ENCODE data around the gene WASL. TPM values are rescaled to one million over a fixed set of nuclear protein-coding genes. Genes with fewer than 3 reads are reported as not detected.

Gene WASL
- polyA plus RNA-seq, 3 donors from 2014 or later = 1.1 to 2.4 (median 1.7) TPM

GRCh38 chr7:123754271-123754871, 5.6 kb upstream of the WASL start:
- no peak overlapping the region for H3K4me3 Mint-ChIP-seq
- H3K27ac Mint-ChIP-seq = no peak overlapping the region
- H3K4me1 Mint-ChIP-seq = peaks cover 4 to 11% of the 10 kb centered on the region in 2 donors
- DNase-seq = no peak
- no peaks in the 10 kb centered on the region for H3K36me3 Mint-ChIP-seq
- H3K27me3 Mint-ChIP-seq (ENCODE audit: low read depth in 3 of 3) = peaks cover 0 to 3% (median 2%) of the 10 kb centered on the region in 3 donors
- H3K9me3 Mint-ChIP-seq = no peaks in the 10 kb centered on the region

GRCh38 chr7:123752534-123752933, 3.7 kb upstream of the WASL start:
- Mint-ChIP-seq H3K27ac (no peak overlapping the region), H3K36me3 (no peaks in the 10 kb centered on the region), H3K4me3 (no peak overlapping the region), H3K4me1 (peaks cover 14 to 22% of the 10 kb centered on the region in 2 donors), H3K9me3 (no peaks in the 10 kb centered on the region), H3K27me3 (ENCODE audit: low read depth in 3 of 3) (peaks cover 2 to 14% (median 10%) of the 10 kb centered on the region in 3 donors)
- no peak for DNase-seq

GRCh38 chr7:123751821-123752220, 3.0 kb upstream of the WASL start:
- Mint-ChIP-seq H3K4me1 (peaks cover 21 to 29% of the 10 kb centered on the region in 2 donors), H3K27ac (peak overlapping the region in 3 of 6 donors; percentile 43 to 51 (median 43)), H3K4me3 (no peak overlapping the region), H3K9me3 (no peaks in the 10 kb centered on the region), H3K27me3 (ENCODE audit: low read depth in 3 of 3) (peaks cover 2 to 15% (median 13%) of the 10 kb centered on the region in 3 donors), H3K36me3 (no peaks in the 10 kb centered on the region)
- DNase-seq = no peak

GRCh38 chr7:123750389-123751230, 1.8 kb upstream of the WASL start:
- peak overlapping the region in 4 of 5 donors; percentile 24 to 51 (median 40) for H3K4me3 Mint-ChIP-seq
- H3K27ac Mint-ChIP-seq = peak overlapping the region in 3 of 6 donors; percentile 46 to 78 (median 69)
- H3K27me3 Mint-ChIP-seq (ENCODE audit: low read depth in 3 of 3) = peaks cover 2 to 15% (median 13%) of the 10 kb centered on the region in 3 donors
- H3K4me1 Mint-ChIP-seq = peaks cover 33 to 41% of the 10 kb centered on the region in 2 donors
- H3K9me3 Mint-ChIP-seq = no peaks in the 10 kb centered on the region
- no peaks in the 10 kb centered on the region for H3K36me3 Mint-ChIP-seq
- DNase-seq = no peak

- Mint-ChIP-seq H3K27ac (peak overlapping the region; percentile 81 to 95 (median 94)), H3K4me3 (peak overlapping the region; percentile 89 to 95 (median 90)), H3K27me3 (ENCODE audit: low read depth in 3 of 3) (peaks cover 2 to 15% (median 13%) of the 10 kb centered on the region in 3 donors), H3K9me3 (no peaks in the 10 kb centered on the region), H3K36me3 (no peaks in the 10 kb centered on the region), H3K4me1 (peaks cover 41 to 52% of the 10 kb centered on the region in 2 donors)
- DNase-seq = no peak
Measured at GRCh38 chr7:123749537-123749857, 694 bp upstream of the WASL start.

GRCh38 chr7:123748171-123748733, 551 bp downstream of the WASL start:
- no peak for DNase-seq
- Mint-ChIP-seq H3K4me1 (peaks cover 51 to 64% of the 10 kb centered on the region in 2 donors), H3K36me3 (no peaks in the 10 kb centered on the region), H3K27me3 (ENCODE audit: low read depth in 3 of 3) (peaks cover 2 to 15% (median 13%) of the 10 kb centered on the region in 3 donors), H3K9me3 (no peaks in the 10 kb centered on the region), H3K4me3 (peak overlapping the region; percentile 90 to 97 (median 94)), H3K27ac (peak overlapping the region; percentile 81 to 93 (median 88))

- Mint-ChIP-seq H3K27ac (peak overlapping the region; percentile 81 to 93 (median 88)), H3K27me3 (ENCODE audit: low read depth in 3 of 3) (peaks cover 2 to 15% (median 13%) of the 10 kb centered on the region in 3 donors), H3K4me3 (peak overlapping the region; percentile 90 to 97 (median 94)), H3K4me1 (peaks cover 54 to 69% of the 10 kb centered on the region in 2 donors), H3K36me3 (no peaks in the 10 kb centered on the region), H3K9me3 (no peaks in the 10 kb centered on the region)
- DNase-seq = peak in 2 of 3 donors; percentile 16 to 21
Measured at GRCh38 chr7:123747620-123748141, 1.1 kb downstream of the WASL start.

- H3K27ac Mint-ChIP-seq = peak overlapping the region; percentile 19 to 92 (median 85)
- H3K4me1 Mint-ChIP-seq = peaks cover 55 to 76% of the 10 kb centered on the region in 2 donors
- H3K4me3 Mint-ChIP-seq = peak overlapping the region; percentile 90 to 97 (median 94)
- no peak for DNase-seq
- no peaks in the 10 kb centered on the region for H3K9me3 Mint-ChIP-seq
- peaks cover 2 to 15% (median 13%) of the 10 kb centered on the region in 3 donors for H3K27me3 Mint-ChIP-seq (ENCODE audit: low read depth in 3 of 3)
- H3K36me3 Mint-ChIP-seq = no peaks in the 10 kb centered on the region
Measured at GRCh38 chr7:123746931-123747488, 1.8 kb downstream of the WASL start.

- peaks cover 55 to 72% of the 10 kb centered on the region in 2 donors for H3K4me1 Mint-ChIP-seq
- no peaks in the 10 kb centered on the region for H3K36me3 Mint-ChIP-seq
- no peak for DNase-seq
- H3K4me3 Mint-ChIP-seq = peak overlapping the region; percentile 40 to 97 (median 93)
- H3K27ac Mint-ChIP-seq = peak overlapping the region in 1 of 6 donors; percentile 5
- H3K27me3 Mint-ChIP-seq (ENCODE audit: low read depth in 3 of 3) = peaks cover 2 to 15% (median 13%) of the 10 kb centered on the region in 3 donors
- no peaks in the 10 kb centered on the region for H3K9me3 Mint-ChIP-seq
Measured at GRCh38 chr7:123746055-123746454, 2.7 kb downstream of the WASL start.

GRCh38 chr7:123745437-123745836, 3.4 kb downstream of the WASL start:
- H3K4me1 Mint-ChIP-seq = peaks cover 60 to 78% of the 10 kb centered on the region in 2 donors

GRCh38 chr7:123744416-123744815, 4.4 kb downstream of the WASL start:
- peaks cover 57 to 76% of the 10 kb centered on the region in 2 donors for H3K4me1 Mint-ChIP-seq
- H3K36me3 Mint-ChIP-seq = no peaks in the 10 kb centered on the region
- no peak overlapping the region for H3K4me3 Mint-ChIP-seq

More at GRCh38 chr7:123745437-123745836, 3.4 kb downstream of the WASL start:
- Mint-ChIP-seq H3K9me3 (no peaks in the 10 kb centered on the region), H3K27me3 (ENCODE audit: low read depth in 3 of 3) (peaks cover 2 to 15% (median 13%) of the 10 kb centered on the region in 3 donors), H3K36me3 (no peaks in the 10 kb centered on the region), H3K27ac (peak overlapping the region in 1 of 6 donors; percentile 19), H3K4me3 (peak overlapping the region in 1 of 5 donors; percentile 93)
- DNase-seq = no peak

GRCh38 chr7:123741940-123742339, 6.9 kb downstream of the WASL start:
- Mint-ChIP-seq H3K27me3 (ENCODE audit: low read depth in 3 of 3) (peaks cover 0 to 1% (median 0%) of the 10 kb centered on the region in 3 donors), H3K36me3 (no peaks in the 10 kb centered on the region), H3K4me3 (no peak overlapping the region), H3K27ac (no peak overlapping the region), H3K9me3 (no peaks in the 10 kb centered on the region), H3K4me1 (peaks cover 45 to 74% of the 10 kb centered on the region in 2 donors)
- DNase-seq = no peak

More at GRCh38 chr7:123744416-123744815, 4.4 kb downstream of the WASL start:
- DNase-seq = no peak
- Mint-ChIP-seq H3K9me3 (no peaks in the 10 kb centered on the region), H3K27me3 (ENCODE audit: low read depth in 3 of 3) (peaks cover 2 to 14% (median 11%) of the 10 kb centered on the region in 3 donors), H3K27ac (no peak overlapping the region)

GRCh38 chr7:123738808-123739207, 10.0 kb downstream of the WASL start:
- H3K4me1 Mint-ChIP-seq = peaks cover 29 to 74% of the 10 kb centered on the region in 2 donors
- H3K27ac Mint-ChIP-seq = peak overlapping the region in 1 of 6 donors; percentile 13
- DNase-seq = no peak
- peaks cover 0 to 1% (median 0%) of the 10 kb centered on the region in 3 donors for H3K27me3 Mint-ChIP-seq (ENCODE audit: low read depth in 3 of 3)
- peaks cover 0 to 13% (median 6%) of the 10 kb centered on the region in 6 donors for H3K9me3 Mint-ChIP-seq
- peaks cover 6 to 9% (median 8%) of the 10 kb centered on the region in 3 donors for H3K36me3 Mint-ChIP-seq
- no peak overlapping the region for H3K4me3 Mint-ChIP-seq

Measured in immature natural killer cell (primary cell).